Memory B cell (primary cell): ENCODE data around the gene FAM170A.

Experiments used
- ATAC-seq: fragments of 150-1000 bp; cut with Tn5 transposase; 2 replicates; pipeline ENCODE4 v1.10.0; 2021; ENCODE audit warnings: low read depth, mild to moderate bottlenecking, moderate library complexity
- DNase-seq, 2 donors: peaks; one replicate each; pipeline ENCODE4 v3.0.0; 2022; ENCODE audit warnings: low spot score in 2 of 2
- H3K27ac Mint-ChIP-seq: one replicate; pipeline ENCODE4 v1.8.0; 2022; ENCODE audit warnings: mild to moderate bottlenecking, moderate library complexity, mixed read lengths
- H3K27me3 Mint-ChIP-seq: one replicate; pipeline ENCODE4 v1.8.0; 2022; ENCODE audit warnings: mixed read lengths
- H3K36me3 Mint-ChIP-seq: one replicate; pipeline ENCODE4 v1.8.0; 2022; ENCODE audit warnings: mild to moderate bottlenecking, mixed read lengths
- H3K4me1 Mint-ChIP-seq: one replicate; pipeline ENCODE4 v1.8.0; 2022; ENCODE audit warnings: mixed read lengths
- H3K4me3 Mint-ChIP-seq: one replicate; pipeline ENCODE4 v1.8.0; 2022; ENCODE audit warnings: mild to moderate bottlenecking, moderate library complexity, mixed read lengths
- H3K9me3 Mint-ChIP-seq: one replicate; pipeline ENCODE4 v1.8.0; 2022; ENCODE audit warnings: mixed read lengths

Gene FAM170A, protein sequence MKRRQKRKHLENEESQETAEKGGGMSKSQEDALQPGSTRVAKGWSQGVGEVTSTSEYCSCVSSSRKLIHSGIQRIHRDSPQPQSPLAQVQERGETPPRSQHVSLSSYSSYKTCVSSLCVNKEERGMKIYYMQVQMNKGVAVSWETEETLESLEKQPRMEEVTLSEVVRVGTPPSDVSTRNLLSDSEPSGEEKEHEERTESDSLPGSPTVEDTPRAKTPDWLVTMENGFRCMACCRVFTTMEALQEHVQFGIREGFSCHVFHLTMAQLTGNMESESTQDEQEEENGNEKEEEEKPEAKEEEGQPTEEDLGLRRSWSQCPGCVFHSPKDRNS

DNA sequence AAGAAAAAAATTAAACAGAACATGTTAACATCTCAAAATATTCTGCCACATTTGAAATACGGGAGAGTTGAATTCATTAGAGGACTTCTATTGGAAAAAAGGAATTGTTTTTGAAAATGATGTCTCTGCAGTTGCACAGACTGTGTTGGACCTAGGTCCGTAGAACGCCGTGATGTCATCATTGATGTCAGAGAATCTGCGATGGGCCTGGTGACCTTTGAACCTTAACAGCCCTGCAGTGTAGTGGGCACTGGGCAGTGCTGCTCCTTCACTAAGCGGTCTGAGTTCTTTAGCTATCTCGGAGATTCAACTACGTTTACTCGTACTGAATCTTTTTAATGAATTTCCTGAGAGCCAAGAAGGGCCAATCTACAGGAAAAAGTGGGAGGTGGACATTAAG is at the start of gene FAM170A:
FAM170A (plus strand) TSS at position 220 of the 400 bp plus-strand sequence. CDS start 211 bp downstream, outside the sequence.
- Mint-ChIP-seq H3K4me1 (peaks cover 1% of the 10 kb centered on the region), H3K4me3 (no peak within 1 kb of the TSS), H3K9me3 (no peaks in the 10 kb centered on the region), H3K27me3 (peaks cover 17% of the 10 kb centered on the region), H3K36me3 (no peaks in the 10 kb centered on the region), H3K27ac (no peak within 1 kb of the TSS)
- no peak for DNase-seq
- ATAC-seq, result no peak

DNA sequence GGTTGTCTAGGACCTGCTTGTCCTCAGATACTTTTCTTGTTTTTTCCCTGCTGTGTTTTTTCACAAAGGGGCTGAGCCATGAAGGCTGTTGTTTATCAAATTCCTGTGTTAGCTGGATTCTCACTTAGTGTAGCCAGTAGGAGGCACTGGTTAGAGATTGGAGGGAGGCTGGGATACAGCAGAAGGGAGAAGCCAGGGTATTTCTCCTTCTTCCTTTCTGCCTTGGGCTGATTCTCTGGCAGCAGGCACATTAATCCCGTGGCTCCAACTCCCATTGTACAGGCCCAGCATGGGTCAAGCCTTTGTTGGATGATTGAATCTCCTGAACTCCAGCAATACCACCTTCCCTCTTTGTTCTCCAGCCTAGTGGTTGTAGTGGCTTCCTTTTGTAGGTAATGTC is 46.4 kb upstream of the FAM170A start:
- H3K9me3 Mint-ChIP-seq, result no peaks in the 10 kb centered on the region
- H3K4me3 Mint-ChIP-seq, result no peak overlapping the region
- no peak overlapping the region for H3K27ac Mint-ChIP-seq
- peaks cover 8% of the 10 kb centered on the region for H3K4me1 Mint-ChIP-seq
- H3K36me3 Mint-ChIP-seq, result no peaks in the 10 kb centered on the region
- ATAC-seq (no peak), DNase-seq (no peak)
- H3K27me3 Mint-ChIP-seq, result peaks cover 4% of the 10 kb centered on the region

DNA sequence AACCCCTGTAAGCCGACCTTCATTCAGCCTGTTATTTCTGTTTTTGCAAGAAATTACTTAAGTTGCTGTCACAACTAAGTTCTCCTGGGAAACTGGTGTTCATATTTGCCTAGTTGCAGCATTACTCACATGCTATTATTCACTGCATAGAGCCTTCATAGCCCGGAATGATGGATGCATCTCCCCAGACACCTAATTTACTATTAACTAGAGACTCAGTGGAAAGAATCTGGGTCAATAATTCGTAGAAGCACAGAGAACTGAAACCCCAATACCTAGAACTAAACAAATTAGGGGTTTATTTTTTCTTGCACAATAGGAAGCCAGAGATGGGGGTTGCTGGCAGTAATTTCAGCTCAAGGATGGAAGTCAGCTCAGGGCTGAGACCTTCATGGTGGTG is 45.7 kb upstream of the FAM170A start:
- DNase-seq (no peak), ATAC-seq (no peak)
- Mint-ChIP-seq H3K36me3 (no peaks in the 10 kb centered on the region), H3K9me3 (no peaks in the 10 kb centered on the region), H3K4me1 (peaks cover 8% of the 10 kb centered on the region), H3K27me3 (peaks cover 4% of the 10 kb centered on the region), H3K4me3 (no peak overlapping the region), H3K27ac (no peak overlapping the region)

DNA sequence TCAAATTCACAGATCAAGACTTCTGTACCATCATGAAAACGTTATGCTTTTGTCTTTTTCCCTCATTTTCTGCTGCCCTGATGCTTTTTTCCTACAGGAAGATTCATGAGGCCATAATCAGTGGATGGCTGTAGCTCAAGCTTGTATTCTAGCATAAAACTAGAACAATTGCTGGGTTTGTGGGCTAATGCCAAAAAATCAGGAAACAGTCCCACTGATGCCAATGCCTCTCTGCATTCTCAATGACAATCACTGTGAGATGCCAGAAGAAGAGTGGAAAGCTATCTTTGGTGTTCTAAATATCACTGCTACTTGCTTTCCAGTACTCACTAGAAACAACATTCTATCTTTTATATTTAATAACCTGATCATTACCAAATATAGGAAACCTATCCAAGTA is 33.3 kb upstream of the FAM170A start:
- DNase-seq (no peak), ATAC-seq (no peak)
- Mint-ChIP-seq H3K4me1 (no peaks in the 10 kb centered on the region), H3K27me3 (peaks cover 3% of the 10 kb centered on the region), H3K27ac (no peak overlapping the region), H3K36me3 (peaks cover 2% of the 10 kb centered on the region), H3K4me3 (no peak overlapping the region), H3K9me3 (peaks cover 9% of the 10 kb centered on the region)

- peaks cover 4% of the 10 kb centered on the region for H3K9me3 Mint-ChIP-seq
- DNase-seq (no peak), ATAC-seq (no peak)
- H3K27me3 Mint-ChIP-seq, result peaks cover 3% of the 10 kb centered on the region
- H3K36me3 Mint-ChIP-seq, result no peaks in the 10 kb centered on the region
- H3K27ac Mint-ChIP-seq, result no peak overlapping the region
- no peak overlapping the region for H3K4me3 Mint-ChIP-seq
- no peaks in the 10 kb centered on the region for H3K4me1 Mint-ChIP-seq
Measured at GRCh38 chr5:119597728-119598298, 31.5 kb upstream of the FAM170A start.

DNA sequence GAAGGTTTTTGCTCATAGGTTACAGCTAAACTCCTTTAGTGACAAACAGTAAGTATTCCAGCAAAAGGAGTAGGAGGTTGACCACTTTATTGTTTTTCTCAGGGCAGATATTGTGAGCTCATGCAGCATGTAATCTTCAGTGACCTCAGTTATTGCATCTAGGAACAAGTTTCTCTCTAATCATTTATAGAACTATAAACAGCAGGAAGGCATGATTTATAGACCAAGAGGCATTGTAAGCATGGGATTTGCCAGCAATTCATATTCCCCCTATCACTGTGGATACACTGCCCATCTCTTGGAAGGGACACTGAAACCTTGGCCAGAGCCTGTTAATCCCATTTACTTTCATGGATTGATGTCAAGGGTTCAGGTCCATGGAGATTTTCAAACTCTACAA is 15.4 kb upstream of the FAM170A start:
- Mint-ChIP-seq H3K27me3 (peaks cover 3% of the 10 kb centered on the region), H3K9me3 (peaks cover 4% of the 10 kb centered on the region), H3K4me1 (peaks cover 3% of the 10 kb centered on the region), H3K27ac (no peak overlapping the region), H3K4me3 (no peak overlapping the region), H3K36me3 (no peaks in the 10 kb centered on the region)
- DNase-seq, result no peak
- ATAC-seq, result no peak

DNA sequence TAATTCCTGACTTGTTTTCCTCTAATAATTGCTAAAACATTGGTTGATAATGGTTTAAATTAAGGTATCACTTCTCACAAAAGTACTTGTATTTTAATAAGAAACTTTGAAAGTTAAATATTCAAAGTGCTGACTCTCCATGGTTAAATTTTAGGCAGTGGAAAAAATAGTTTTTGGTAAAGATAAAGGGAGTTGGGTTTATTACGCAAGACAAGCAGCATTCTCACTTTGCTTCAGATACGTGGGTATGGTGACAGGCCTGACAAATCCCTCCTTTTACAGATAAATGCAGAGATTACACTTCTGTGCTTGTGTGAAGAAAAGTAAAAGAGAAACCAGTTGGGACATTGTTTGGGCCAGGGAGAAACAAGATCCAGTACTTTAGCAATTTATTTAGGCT is 14.5 kb upstream of the FAM170A start:
- ATAC-seq (no peak), DNase-seq (no peak)
- Mint-ChIP-seq H3K4me1 (peaks cover 3% of the 10 kb centered on the region), H3K4me3 (no peak overlapping the region), H3K9me3 (peaks cover 5% of the 10 kb centered on the region), H3K27ac (no peak overlapping the region), H3K36me3 (no peaks in the 10 kb centered on the region), H3K27me3 (peaks cover 2% of the 10 kb centered on the region)

DNA sequence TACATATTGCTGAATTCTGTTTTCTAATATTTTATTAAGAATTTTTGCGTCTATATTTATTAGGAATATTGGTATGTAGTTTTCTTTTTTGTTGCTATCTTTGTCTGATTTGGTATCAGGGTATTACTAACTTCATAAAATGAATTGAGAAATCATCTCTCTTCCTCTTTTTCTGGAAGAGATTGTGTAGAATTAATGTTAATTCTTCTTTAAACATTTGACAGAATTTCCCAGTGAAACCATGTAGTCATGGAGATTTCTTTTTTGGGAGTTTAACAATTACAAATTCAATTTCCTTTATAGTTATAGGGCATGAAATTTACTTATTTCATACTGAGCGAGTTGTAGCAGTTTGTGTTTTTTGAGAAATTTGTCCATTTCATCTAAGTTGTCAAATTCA is 3.3 kb upstream of the FAM170A start:
- H3K4me3 Mint-ChIP-seq, result no peak overlapping the region
- no peak overlapping the region for H3K27ac Mint-ChIP-seq
- DNase-seq, result no peak
- no peaks in the 10 kb centered on the region for H3K4me1 Mint-ChIP-seq
- no peaks in the 10 kb centered on the region for H3K36me3 Mint-ChIP-seq
- peaks cover 8% of the 10 kb centered on the region for H3K9me3 Mint-ChIP-seq
- ATAC-seq, result no peak
- H3K27me3 Mint-ChIP-seq, result peaks cover 10% of the 10 kb centered on the region

DNA sequence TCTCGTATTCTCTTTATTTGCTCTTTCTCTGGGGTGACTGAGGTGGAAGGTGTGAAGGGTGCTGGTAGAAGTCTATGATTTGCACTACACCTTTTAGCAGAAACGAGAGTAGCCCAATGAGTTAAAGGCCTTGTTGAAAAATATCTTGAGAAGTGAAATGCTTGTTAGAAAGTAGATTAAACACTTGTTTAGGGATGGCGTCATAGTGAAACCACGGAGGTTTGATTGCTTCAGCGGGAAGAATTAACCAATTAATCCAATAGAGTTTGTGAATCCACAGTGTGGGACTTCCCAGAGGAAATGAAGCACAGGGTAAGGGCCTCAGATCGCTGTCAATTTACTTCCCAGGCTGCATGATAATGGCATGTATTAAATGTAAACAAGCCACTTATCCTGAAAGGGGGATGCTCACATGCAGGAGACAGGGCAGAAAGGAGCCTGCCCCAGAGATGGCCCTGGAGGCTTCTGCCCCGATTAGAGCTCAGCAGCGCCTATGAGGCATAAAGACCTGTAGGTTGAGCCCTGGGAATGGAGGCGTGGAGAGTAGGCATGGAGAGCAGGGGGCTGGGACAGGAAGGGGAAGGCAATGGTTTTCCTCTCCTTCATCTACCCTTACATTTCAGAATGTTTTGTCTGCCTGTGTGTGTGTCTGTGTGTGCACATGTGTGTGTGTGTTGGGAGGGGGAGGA is 1.5 kb downstream of the FAM170A start:
- H3K27ac Mint-ChIP-seq, result no peak overlapping the region
- H3K4me1 Mint-ChIP-seq, result peaks cover 2% of the 10 kb centered on the region
- DNase-seq (no peak), ATAC-seq (no peak)
- H3K36me3 Mint-ChIP-seq, result no peaks in the 10 kb centered on the region
- no peak overlapping the region for H3K4me3 Mint-ChIP-seq
- no peaks in the 10 kb centered on the region for H3K9me3 Mint-ChIP-seq
- peaks cover 14% of the 10 kb centered on the region for H3K27me3 Mint-ChIP-seq

- Mint-ChIP-seq H3K9me3 (no peaks in the 10 kb centered on the region), H3K36me3 (no peaks in the 10 kb centered on the region), H3K27me3 (peaks cover 14% of the 10 kb centered on the region), H3K4me3 (no peak overlapping the region), H3K4me1 (peaks cover 2% of the 10 kb centered on the region), H3K27ac (no peak overlapping the region)
- DNase-seq (no peak), ATAC-seq (no peak)
Measured at GRCh38 chr5:119631660-119632059, 2.3 kb downstream of the FAM170A start.

DNA sequence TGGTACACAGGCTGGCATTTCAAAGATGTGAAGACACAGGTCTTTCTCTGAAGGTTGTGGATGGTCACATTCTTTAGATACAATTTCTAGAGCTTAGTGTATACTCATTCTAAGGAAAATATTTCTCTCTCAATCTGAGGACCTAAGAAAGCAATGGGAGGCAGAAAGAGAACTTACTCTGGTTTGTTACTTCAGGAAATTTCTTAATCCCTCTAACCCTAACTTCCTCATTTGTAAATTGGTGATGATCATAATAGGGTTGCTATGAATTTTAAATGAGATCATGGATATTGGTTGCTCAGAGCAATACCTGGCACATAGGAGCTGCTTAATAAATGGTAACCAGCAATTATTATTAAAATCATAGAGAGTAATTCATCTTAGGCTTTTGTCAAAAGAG is 22.1 kb downstream of the FAM170A start:
- Mint-ChIP-seq H3K27me3 (peaks cover 7% of the 10 kb centered on the region), H3K9me3 (no peaks in the 10 kb centered on the region), H3K4me3 (no peak overlapping the region), H3K4me1 (no peaks in the 10 kb centered on the region), H3K27ac (no peak overlapping the region), H3K36me3 (no peaks in the 10 kb centered on the region)
- ATAC-seq, result no peak
- no peak for DNase-seq

GRCh38 chr5:119655061-119655460 is 25.7 kb downstream of the FAM170A start:
- Mint-ChIP-seq H3K27me3 (peaks cover 1% of the 10 kb centered on the region), H3K4me1 (peaks cover under 1% of the 10 kb centered on the region), H3K9me3 (no peaks in the 10 kb centered on the region), H3K27ac (no peak overlapping the region), H3K4me3 (no peak overlapping the region), H3K36me3 (no peaks in the 10 kb centered on the region)
- ATAC-seq, result no peak
- DNase-seq, result no peak

- no peak overlapping the region for H3K4me3 Mint-ChIP-seq
- no peaks in the 10 kb centered on the region for H3K9me3 Mint-ChIP-seq
- peaks cover 3% of the 10 kb centered on the region for H3K4me1 Mint-ChIP-seq
- no peaks in the 10 kb centered on the region for H3K36me3 Mint-ChIP-seq
- H3K27ac Mint-ChIP-seq, result no peak overlapping the region
- H3K27me3 Mint-ChIP-seq, result no peaks in the 10 kb centered on the region
- no peak for DNase-seq
- no peak for ATAC-seq
Measured at GRCh38 chr5:119656023-119656422, 26.7 kb downstream of the FAM170A start.

GRCh38 chr5:119666542-119666941 is 37.2 kb downstream of the FAM170A start:
- H3K36me3 Mint-ChIP-seq, result peaks cover 1% of the 10 kb centered on the region
- no peaks in the 10 kb centered on the region for H3K4me1 Mint-ChIP-seq
- ATAC-seq (no peak), DNase-seq (no peak)
- H3K27me3 Mint-ChIP-seq, result peaks cover 1% of the 10 kb centered on the region
- H3K9me3 Mint-ChIP-seq, result peaks cover 4% of the 10 kb centered on the region
- no peak overlapping the region for H3K4me3 Mint-ChIP-seq
- no peak overlapping the region for H3K27ac Mint-ChIP-seq
